Psoas muscle (tissue), 8 donors: ENCODE results near the gene PFDN2. TPM values are rescaled to one million over a fixed set of nuclear protein-coding genes. Genes with fewer than 3 reads are reported as not detected.

ENCODE experiments used
- ATAC-seq, 4 donors: fragments of 200-7000 bp; cut with Tn5 transposase; one replicate each; pipeline ENCODE4 v1.9.1; 2020; ENCODE audit warnings: moderate library complexity in 3 of 4, mild to moderate bottlenecking in 2 of 4
- DNase-seq, 2 donors: peaks; one replicate each; pipeline ENCODE4 v3.0.0-alpha.2; 2020
- H3K27ac ChIP-seq: fragments of 200-600 bp; one replicate; pipeline ENCODE4 v1.8.0; 2022
- H3K27me3 ChIP-seq, 3 donors: fragments of 200-600 bp in 1 of 3; one replicate each; pipeline versions ENCODE4 v1.6.1 to v1.8.0; 2013 to 2022; ENCODE audit warnings: low read length in 2 of 3, mild to moderate bottlenecking in 2 of 3, moderate library complexity in 1 of 3; ENCODE audit not compliant: insufficient read depth in 3 of 3
- H3K36me3 ChIP-seq, 2 donors: fragments of 200-600 bp in 1 of 2; one replicate each; pipeline versions ENCODE4 v1.6.1 to v1.8.0; 2013 to 2022; ENCODE audit warnings: low read depth in 1 of 2, mild to moderate bottlenecking in 1 of 2, moderate library complexity in 1 of 2; ENCODE audit not compliant: insufficient read depth in 1 of 2
- H3K4me1 ChIP-seq: fragments of 200-600 bp; one replicate; pipeline ENCODE4 v1.8.0; 2022
- H3K4me3 ChIP-seq: fragments of 200-600 bp; one replicate; pipeline ENCODE4 v1.8.0; 2022; ENCODE audit warnings: mild to moderate bottlenecking
- H3K9me3 ChIP-seq: fragments of 200-600 bp; one replicate; pipeline ENCODE4 v1.8.0; 2022
- WGBS, 3 donors: extraction: QIAGEN DNeasy Blood & Tissue Kit; methylation state at CpG; one replicate each; pipeline versions ENCODE4 v1.1.6 to v1.1.7; 2013; 5-methylcytosine and 5-hydroxymethylcytosine counted together
- intact Hi-C, 2 donors: fragments of 100-400 bp; cut with DNase I; formaldehyde crosslinking; loops; one replicate each; pipeline versions ENCODE4 v1.11.0 to v1.14.2; 2022
- polyA plus RNA-seq, 3 donors: library from polyadenylated mRNA; stranded (reverse); fragments of 200-250 nt; gene quantifications; one replicate each; pipeline ENCODE4 v1.2.3, GENCODE V29; 2013
- total RNA-seq, 4 donors: library from RNA; stranded (reverse); fragmentation: NEBNext Ultra II Directional in 2 of 4; extraction: Animal tissue kit (Norgen Biotek cat#: 25700) in 2 of 4; gene quantifications; one replicate each; pipeline versions ENCODE4 v1.2.1 to v1.2.4, GENCODE V29; 2021 to 2023
- TF ChIP-seq, protein P1 (sequence below): fragments of 200-600 bp; IDR thresholded peaks from one replicate; pipeline ENCODE4 v1.8.0; 2022; ENCODE audit warnings: antibody characterized with exemption
- donor health status: healthy with polysubstance abuse.
- donor health status: DM: no; HTN: no; CAD: no; lungs with moderate emphysema.
- donor health status: Bipolar disorder and iron deficiency.
- donor health status: healthy.
- donor health status: DM: yes; HTN: yes; CAD: no.
- donor health status: DM: no; HTN: no; CAD: no.
- donor health status: DM: no; HTN: no; CAD: no.
- donor health status: DM: yes; HTN: yes; CAD: no.

PFDN2 gene
- total and polyA plus RNA-seq, 7 donors, result 60.2 to 759 (median 144) TPM

DNA sequence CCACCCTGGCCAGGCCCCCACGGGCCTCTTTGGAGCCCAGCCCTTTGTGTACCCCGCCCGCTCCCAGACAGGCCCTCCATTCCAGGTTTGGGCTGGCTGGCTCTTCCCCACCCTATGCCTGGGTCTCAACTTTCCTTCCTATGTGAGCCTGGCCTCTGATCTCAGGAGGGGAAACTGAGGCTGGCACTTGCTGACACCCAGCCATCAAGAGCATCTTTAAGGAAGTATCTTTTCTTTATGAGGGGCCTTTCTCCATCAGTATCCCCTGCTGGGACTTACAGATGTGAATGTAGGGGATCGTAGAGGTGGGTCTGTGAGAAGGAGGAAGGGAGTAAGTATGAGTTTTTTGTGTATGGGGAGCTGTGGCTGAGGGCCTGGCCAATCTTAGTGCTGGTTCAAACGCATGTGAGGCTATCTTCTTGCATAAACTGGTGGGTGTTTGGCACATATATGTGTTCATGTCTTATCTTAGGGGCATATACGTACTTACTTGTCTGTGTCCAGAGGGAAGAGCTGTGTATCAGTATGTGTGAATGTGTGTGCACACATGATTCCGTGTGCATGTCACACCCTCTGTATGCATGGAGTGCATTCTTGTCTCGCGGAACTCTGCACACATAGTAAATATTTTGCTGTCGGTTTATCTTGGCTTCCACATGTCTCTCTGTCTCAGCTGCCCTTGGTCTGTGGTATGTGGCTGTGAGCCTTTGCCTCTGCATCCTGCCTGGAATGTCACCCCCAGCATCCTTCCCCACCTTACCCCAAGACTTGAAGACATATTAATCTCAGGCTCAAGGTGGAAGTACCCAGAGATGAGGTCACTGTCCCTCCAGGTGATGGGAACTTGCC is 33.9 kb downstream of the PFDN2 start:
- H3K36me3 ChIP-seq, result no peaks in the 10 kb centered on the region
- no peak overlapping the region for H3K4me3 ChIP-seq
- no peaks in the 10 kb centered on the region for H3K4me1 ChIP-seq
- no peaks in the 10 kb centered on the region for H3K9me3 ChIP-seq
- H3K27me3 ChIP-seq, result peaks cover 0 to 4% (median 0%) of the 10 kb centered on the region in 3 donors
- no peak overlapping the region for H3K27ac ChIP-seq
- no peak for ATAC-seq
- no peak for DNase-seq
- 74 to 87% (median 77%) methylated on average over 10 of the region's 10 CpGs for WGBS, 3 donors
- intact Hi-C loops, result no loop called here
- TF ChIP-seq, protein P1, sequence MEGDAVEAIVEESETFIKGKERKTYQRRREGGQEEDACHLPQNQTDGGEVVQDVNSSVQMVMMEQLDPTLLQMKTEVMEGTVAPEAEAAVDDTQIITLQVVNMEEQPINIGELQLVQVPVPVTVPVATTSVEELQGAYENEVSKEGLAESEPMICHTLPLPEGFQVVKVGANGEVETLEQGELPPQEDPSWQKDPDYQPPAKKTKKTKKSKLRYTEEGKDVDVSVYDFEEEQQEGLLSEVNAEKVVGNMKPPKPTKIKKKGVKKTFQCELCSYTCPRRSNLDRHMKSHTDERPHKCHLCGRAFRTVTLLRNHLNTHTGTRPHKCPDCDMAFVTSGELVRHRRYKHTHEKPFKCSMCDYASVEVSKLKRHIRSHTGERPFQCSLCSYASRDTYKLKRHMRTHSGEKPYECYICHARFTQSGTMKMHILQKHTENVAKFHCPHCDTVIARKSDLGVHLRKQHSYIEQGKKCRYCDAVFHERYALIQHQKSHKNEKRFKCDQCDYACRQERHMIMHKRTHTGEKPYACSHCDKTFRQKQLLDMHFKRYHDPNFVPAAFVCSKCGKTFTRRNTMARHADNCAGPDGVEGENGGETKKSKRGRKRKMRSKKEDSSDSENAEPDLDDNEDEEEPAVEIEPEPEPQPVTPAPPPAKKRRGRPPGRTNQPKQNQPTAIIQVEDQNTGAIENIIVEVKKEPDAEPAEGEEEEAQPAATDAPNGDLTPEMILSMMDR, result no peak

DNA sequence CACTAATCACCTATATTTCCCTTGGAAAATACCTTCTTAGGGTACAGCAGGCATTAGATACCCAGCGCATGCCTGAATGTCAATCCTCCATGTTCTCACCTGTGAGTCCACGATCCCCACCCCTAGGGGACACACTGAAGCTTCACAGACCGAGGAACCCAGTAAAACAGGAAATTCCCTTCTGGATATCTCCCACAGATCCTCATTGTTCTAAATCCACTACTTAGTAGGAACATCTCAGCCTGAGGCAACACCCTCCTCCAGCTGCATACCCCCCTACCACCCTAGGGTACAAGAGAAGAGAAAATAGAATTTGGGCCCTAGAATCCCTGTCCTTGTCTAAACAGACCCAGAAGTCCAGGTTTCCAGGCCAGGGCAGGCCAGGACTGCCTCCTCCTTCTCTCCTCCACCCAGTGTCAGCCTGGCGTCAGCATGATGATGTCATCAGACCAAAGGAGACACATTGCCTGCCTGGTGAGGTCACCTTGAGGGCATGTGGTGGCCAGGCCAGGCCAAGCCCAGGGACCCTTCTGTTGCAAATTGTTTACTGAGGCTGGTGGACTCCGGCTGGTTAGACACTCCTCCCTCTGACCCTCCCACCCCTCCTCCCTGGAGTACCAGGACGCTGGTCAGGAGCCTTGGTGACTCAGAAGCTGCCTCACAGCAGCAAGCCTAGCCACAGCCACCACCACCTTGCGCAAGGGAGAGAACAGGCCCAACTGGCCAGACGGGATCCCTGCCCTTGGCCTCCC is 34.7 kb downstream of the PFDN2 start:
- DNase-seq, result peak; percentile 86 to 91
- intact Hi-C loops, result no loop called here

DNA sequence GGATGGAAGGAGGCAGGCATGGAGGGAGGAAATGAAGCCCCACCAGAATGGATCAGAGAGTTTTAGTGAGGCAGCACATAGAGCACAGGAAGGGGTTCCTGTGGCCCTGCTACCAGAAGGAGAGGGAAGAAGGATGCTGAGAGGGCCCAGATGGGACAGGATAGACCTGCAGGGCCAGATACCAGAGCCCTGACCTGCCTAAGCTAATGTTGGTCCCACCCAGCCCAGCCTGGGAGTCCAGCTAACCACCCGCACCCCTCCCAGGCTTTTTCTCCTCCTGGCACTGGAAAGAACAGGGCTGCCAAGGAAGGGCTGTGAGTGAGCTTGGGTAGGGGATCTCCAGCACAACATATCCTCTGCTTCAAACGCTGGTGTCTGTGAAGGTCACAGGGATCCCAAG is 35.4 kb downstream of the PFDN2 start:
- intact Hi-C loops, result no loop called here
- no peaks in the 10 kb centered on the region for H3K36me3 ChIP-seq
- 61 to 78% (median 77%) methylated on average over 2 of the region's 2 CpGs for WGBS, 3 donors
- H3K9me3 ChIP-seq, result no peaks in the 10 kb centered on the region
- no peak overlapping the region for H3K4me3 ChIP-seq
- DNase-seq (no peak), ATAC-seq (no peak)
- H3K27ac ChIP-seq, result no peak overlapping the region
- TF ChIP-seq, protein P1, result no peak
- peaks cover 0 to 4% (median 0%) of the 10 kb centered on the region in 3 donors for H3K27me3 ChIP-seq
- H3K4me1 ChIP-seq, result no peaks in the 10 kb centered on the region

More for the DNA sequence above, 34.7 kb downstream of the PFDN2 start:
- H3K4me1 ChIP-seq, result no peaks in the 10 kb centered on the region
- H3K9me3 ChIP-seq, result no peaks in the 10 kb centered on the region
- 49 to 66% (median 57%) methylated on average over 8 of the region's 8 CpGs for WGBS, 3 donors
- no peak overlapping the region for H3K27ac ChIP-seq
- H3K27me3 ChIP-seq, result peaks cover 0 to 4% (median 0%) of the 10 kb centered on the region in 3 donors
- ATAC-seq, result peak; percentile 83 to 88 (median 86)
- no peak overlapping the region for H3K4me3 ChIP-seq
- TF ChIP-seq, protein P1, result no peak
- H3K36me3 ChIP-seq, result no peaks in the 10 kb centered on the region

DNA sequence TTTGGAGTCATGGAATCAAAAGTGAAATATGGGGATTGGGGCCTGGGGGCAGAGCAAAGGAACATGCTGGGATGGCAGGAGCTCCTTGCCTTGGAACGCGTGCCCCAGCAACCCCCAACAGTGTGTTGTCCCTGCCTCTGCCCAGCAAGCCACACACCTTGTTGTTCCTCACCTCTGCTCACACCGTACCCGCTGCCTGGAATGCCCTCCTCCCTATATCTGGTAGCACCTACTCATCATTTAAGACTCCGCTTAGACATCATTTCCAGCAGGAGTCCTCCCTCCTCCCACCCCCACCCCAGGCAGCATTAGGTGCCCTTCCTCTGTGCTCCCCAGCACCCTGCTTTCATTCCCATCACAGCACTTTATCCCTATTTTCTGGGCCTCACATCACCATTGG is 36.3 kb downstream of the PFDN2 start:
- intact Hi-C loops, result no loop called here
- no peak for ATAC-seq
- DNase-seq, result no peak
- Histone ChIP-seq H3K27ac (no peak overlapping the region), H3K4me3 (no peak overlapping the region), H3K36me3 (no peaks in the 10 kb centered on the region), H3K9me3 (no peaks in the 10 kb centered on the region), H3K27me3 (peaks cover 0 to 4% (median 0%) of the 10 kb centered on the region in 3 donors), H3K4me1 (no peaks in the 10 kb centered on the region)
- TF ChIP-seq, protein P1, result no peak
- WGBS, 3 donors, result 73 to 77% (median 76%) methylated on average over 5 of the region's 5 CpGs
